Measurements from ENCODE around the gene LPP. TPM values are rescaled to one million over a fixed set of nuclear protein-coding genes. Genes with fewer than 3 reads are reported as not detected.

Gene LPP
- total RNA-seq, 1 donor from 2014 or later = 63.6 TPM

DNA sequence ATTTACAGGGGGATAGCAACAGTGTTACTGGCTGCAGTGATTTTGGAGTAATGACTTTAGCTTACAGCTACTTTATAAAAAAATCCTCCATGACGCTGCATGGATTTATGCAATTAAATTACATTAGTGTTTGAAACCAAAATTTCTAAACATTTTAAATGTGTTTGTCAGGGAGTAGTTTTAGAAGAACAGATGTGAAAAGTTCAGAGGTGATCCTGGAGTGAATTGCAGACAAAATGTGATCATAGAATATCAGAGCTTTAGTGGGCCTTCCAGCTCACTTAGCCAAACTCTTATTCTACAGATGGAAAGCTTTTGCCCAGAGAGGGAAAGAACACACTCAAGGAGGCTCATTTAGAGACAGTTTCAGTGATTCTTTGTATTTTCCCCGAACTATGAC, 376.3 kb downstream of the LPP start:
- no peak for DNase-seq (ENCODE audit: low spot score)

DNA sequence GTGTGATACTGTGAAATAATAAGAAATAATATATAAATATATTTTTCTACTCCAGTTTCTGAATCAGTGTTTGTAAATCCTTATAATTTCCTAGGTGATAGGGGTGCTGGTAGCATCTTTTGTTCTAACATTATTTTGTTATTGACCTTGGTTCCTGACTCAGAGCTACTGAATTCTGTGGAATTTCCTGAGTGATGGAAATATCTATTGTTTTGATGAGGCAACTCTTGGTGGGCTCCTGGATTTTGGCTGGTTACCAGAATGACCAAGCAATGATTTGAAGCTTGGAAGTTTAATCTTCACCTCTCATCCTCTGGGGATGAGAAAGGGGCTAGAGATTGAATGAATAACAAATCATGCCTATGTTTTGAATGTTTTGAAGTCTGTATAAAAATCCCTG, 377.3 kb downstream of the LPP start:
- ATAC-seq (no peak), DNase-seq (ENCODE audit: low spot score) (no peak)

More for the DNA sequence above, 376.3 kb downstream of the LPP start:
- ATAC-seq = no peak

DNA sequence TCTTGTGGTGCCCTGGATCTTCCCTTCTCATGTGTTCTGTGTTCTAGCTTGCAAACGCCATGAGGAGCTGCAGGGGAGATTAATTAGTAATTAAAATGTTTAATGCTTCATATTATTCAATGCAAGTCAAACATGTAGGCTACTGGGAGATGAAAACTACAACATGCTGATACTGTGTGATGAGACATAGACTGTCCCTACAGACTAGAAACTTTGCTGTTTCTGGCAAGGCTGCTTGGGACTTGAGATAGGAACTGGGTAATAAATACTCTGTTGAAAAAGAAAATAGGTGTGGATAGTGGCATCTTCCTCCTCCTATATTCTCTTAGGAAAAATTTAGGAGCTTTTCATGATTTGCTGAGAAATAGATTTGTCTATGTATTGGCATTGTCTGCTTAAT, 379.2 kb downstream of the LPP start:
- DNase-seq (ENCODE audit: low spot score) (no peak), ATAC-seq (no peak)

DNA sequence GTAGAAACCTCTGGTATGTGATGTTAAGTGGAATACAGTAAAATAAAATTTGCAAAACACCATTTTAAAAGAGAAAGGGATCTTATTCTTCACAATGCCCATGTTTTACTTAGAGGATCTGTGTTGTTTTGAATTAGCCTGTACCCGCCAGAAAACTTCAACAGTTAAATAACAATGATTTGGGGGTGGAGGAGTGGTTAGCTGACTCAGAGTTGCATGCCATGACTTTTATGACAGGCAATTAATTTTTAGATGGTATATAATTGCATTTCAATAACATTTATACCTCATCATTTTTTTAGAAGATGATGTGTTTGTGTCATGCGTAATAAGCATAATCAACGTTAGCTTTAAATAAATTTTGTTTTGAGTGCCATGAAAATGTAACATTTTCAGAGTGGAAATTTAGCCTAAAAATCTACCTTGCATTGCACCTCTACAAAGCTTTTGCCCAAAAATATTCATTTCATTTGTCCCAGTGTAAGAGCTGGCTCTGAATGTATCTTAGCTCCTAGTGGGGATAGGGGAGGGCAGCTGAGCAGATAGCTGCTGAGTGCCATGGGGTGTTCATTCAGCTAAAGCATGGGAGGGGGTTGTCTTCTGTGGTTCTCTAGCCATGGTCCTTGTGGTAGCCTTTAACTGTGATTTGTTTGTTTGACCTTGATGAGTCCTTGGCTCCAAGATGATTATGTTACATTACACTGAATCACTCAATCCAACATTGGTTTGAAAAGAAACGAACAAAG, 379.8 kb downstream of the LPP start:
- no peak for ATAC-seq
- no peak for DNase-seq (ENCODE audit: low spot score)

DNA sequence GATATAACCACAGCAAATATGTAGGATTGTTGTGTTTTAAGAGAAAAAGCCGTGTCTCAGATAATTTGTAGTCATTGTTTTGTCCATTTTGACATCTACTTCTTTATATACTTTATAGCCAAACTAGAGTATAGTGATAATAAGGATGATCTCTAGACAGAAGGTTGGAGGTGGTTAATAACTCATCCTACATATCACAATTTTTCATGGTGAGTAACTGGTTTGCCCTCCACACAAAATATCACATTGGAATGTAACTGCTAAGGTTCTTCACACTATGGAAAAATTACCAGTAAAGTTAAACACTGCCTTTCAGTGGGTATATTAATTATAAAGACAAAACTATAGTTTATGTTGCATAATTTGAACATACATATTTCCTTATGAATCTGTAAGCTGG, 380.7 kb downstream of the LPP start:
- no peak for DNase-seq (ENCODE audit: low spot score)
- ATAC-seq = no peak

DNA sequence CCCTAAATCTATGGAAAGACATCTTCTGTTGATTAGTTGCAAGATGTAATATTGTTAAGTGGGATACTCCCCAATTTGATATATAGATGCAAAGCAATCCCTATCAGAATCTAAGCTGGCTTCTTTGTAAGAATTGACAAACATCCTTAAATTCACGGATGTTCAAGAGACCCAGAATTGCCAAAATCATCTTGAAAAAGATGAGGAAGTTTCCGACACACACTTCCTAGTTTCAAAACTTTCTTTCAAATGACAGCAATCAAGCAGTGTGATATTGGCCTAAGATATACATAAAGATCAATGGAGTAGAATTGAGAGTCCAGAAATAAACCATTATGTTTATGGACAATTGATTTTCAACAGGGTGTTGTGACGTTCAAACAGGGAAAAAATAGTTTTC, 383.6 kb downstream of the LPP start:
- no peak for ATAC-seq
- DNase-seq (ENCODE audit: low spot score) = no peak

DNA sequence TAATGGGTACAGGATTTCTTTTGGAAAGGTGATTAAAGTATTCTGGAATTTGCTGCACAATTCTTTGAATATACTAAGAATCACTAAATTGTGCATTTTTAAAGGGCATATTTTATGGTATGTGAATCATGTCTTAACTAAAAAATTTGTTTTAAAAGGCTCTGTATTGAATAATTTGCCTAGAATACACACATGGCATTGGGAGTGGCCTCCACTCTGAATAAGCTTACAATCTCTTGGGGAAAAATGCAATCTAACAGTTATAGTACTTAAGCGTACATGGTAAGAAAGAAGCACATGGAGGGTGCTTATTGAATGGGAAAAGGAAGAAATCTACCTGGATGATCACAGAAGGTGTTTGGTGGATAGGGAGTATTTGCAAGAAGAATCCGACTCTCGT, 385.1 kb downstream of the LPP start:
- no peak for ATAC-seq

DNA sequence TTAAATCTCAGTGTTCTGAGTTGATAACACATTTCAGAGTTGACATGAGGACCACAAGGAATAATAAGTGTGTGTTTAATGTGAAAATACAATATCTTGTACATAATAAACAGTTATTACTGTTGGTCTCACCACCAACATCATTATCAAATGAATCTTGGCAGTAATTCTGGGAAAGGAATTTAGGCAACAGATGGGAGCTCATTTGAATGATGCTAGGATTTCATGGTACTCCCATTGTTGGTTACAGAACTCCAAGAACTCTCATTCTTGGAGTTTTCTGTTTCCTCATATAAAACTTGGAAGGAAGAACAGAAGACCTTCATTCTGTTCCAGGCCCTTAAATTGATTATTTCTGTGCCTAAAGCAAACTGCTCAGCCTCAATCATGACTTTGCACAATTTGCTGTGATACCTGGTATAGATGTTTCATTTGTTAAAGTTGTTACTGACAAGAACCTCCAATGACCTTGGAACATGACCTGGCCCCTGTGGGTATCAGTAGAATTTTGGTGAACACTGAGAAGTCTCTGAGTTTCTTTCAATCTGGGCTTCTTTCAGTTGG, 385.8 kb downstream of the LPP start:
- ATAC-seq (no peak), DNase-seq (ENCODE audit: low spot score) (no peak)

More for the DNA sequence above, 385.1 kb downstream of the LPP start:
- DNase-seq (ENCODE audit: low spot score) = no peak

DNA sequence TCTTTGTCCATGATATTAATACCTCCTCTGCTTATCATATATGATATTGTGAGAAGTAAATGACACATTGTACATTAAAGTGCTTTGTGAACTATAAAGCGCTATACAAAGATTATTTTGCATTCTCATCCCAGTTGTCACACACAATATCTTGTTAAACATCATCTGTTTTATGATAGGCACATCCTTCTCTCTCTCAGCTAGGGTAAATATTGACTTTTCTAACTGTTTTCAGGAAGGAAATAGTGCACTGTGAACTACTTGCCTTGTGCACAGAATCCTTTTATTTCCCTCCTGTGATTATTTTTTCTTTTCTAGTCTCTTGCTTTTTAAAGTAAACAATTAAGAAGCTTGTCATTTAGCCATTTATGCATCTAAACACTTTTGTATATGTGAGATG, 388.2 kb downstream of the LPP start:
- DNase-seq (ENCODE audit: low spot score) = no peak
- peak; percentile 77 for ATAC-seq

DNA sequence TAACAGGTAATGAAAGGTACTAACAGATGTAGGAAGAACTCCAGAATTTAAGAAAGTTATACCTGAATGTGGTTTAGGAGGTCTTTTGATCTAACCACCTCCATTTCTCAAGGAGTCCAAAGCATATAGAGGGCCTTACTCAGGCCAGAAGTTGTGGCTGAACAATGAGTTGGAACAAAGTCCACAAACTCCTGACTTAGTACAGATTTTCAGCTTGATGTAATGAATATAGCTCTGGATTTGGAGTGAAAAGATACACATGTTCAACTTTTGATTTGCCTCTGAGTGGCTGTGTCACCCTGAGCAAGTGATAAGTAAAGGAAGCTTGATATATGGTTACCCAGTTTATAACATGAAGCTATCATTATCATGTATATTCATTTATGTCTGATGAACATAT, 390.1 kb downstream of the LPP start:
- no peak for DNase-seq (ENCODE audit: low spot score)
- ATAC-seq = no peak

DNA sequence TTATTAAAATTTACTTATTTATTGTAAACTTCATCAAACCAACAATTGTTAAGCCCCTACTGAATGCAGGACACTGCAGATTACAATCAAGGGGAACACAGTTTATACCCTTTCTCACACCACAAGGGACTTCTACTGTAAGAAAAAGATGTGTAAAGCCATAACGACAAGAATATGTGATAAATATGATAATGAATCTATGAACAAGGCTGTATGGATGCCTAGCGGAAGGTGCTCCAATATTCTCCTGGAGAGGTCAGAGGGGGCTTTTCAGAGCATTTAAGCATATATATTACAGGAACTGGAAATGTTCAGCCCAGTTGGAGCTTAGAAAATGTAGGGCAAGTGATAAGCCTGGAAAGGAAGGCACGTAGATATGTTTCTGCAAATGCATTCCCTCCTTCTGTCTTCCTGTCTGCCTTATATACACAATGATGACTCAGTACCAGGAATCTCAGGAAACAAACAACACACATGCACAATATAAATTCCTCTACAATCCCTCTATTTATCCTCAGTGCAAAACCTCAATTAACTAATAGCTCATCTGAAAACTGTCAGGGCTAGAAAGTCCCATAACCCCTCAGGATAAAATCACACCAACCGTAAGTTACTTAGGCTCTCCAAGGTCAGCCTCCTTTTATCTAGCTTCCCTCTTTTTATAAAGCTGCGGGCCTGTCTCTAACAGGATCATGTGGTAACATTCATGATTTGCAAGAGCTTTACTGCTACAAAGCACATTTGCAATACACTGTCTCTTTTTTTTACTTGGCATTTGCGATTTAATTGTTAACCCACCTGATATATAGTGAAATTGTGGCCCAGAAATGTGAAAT, 393.1 kb downstream of the LPP start:
- ATAC-seq (no peak), DNase-seq (ENCODE audit: low spot score) (no peak)

DNA sequence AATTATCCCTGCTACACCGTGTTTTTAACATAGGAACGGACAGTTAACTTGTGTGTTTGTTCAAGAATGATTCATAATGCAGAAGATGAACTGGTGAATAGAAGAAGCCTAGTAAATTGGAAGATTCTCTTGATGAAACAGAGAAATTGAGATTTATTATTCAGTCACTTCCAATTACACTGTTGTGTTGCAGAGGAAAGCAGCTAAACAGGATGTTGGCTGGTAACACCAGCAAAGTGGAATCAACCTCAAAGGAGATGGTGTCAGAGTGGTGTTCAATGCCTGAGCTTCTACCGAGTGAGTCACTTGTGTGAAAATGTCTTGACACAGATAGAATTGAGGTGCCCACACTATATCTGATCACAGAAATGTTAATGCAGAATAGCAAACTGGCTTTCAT, 399.6 kb downstream of the LPP start:
- DNase-seq (ENCODE audit: low spot score) (no peak), ATAC-seq (no peak)

DNA sequence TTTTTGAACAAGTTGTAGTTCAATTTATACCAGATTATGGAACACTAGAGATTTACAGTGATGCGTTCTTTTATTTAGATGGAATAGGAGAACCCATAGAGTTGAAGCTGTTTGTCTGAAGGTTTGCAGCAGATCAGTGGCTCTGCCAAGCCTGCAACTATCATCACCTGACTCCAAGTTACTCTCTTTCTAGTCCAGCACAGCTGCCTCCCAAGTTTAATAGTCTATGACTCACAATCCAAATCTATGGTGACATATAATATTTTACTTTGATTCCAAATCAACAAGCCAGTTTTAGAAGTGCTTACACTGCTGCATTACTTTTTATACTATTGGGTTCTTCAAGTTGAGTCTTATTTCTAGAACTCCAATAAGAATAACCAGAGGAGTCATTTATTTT, 400.4 kb downstream of the LPP start:
- DNase-seq (ENCODE audit: low spot score) (no peak), ATAC-seq (peak; percentile 35)

DNA sequence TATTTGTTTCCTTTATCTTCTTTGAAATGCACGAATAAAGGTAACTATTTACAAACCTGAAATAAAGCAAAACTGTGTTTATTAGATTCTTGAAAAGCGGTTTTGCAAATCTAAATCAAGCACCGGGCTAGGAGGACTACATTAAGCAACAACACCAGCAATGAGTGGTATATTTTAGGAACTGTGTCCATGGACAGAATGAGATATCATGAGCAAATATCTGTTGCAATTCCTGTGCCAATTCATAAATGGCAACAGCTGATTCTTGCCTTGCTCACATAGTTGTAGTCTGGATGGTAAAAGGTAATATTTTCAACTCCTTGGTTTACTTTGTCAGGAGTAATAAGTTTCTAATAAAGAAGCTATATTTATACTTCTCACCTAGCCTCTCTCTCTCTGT, 403.3 kb downstream of the LPP start:
- ATAC-seq (no peak), DNase-seq (ENCODE audit: low spot score) (no peak)

DNA sequence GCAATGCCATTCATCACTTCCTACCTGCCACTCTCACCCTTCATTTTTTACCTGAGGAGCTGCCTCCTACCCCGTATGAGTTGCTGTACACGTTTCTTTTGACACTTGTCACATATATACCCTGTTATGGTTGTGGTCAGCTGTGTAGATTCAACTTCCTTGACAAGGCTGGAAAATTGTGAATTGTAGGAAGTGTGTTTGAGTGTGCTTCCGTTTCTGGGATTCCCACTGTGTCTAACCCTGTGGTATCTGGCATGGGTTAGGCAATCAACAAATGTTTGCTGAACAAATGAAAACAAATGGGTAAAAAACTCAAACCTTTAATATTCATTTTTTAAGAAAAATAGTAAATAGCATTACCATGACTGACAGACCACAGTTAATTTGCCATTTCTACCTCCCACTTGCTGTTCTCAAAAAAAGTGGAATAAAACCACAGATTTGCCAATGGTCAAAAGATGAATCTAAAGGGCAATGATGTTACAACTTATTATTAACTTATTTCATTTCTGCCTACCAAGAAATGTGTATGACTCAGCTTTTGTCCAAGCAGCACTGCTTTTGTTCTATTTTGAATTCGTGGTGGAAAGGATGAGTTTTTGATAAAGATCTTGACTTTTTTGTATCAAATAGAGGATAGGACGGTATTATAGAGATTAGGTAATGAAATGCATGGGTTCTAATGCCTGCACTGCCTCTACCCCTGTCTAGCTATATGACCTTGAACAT, 404.6 kb downstream of the LPP start:
- DNase-seq (ENCODE audit: low spot score) (no peak), ATAC-seq (peak; percentile 54)

DNA sequence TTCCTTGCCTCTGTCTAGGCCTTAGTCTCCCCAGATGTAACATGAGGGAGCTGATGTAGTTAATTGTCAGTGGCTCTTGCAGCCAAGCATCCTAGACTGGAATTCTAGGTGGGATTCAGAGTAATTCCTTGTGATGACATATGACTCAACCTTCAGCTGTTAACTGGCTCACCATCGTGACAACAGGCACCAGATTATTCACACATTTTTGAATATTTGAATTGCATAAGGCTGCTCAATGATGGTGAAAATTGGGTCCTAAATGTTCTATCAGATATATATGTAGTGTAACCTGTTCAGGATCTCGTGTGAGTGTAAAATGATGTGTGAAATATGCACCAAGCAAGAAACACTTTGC, 405.1 kb downstream of the LPP start:
- DNase-seq (ENCODE audit: low spot score) = no peak
- no peak for ATAC-seq

DNA sequence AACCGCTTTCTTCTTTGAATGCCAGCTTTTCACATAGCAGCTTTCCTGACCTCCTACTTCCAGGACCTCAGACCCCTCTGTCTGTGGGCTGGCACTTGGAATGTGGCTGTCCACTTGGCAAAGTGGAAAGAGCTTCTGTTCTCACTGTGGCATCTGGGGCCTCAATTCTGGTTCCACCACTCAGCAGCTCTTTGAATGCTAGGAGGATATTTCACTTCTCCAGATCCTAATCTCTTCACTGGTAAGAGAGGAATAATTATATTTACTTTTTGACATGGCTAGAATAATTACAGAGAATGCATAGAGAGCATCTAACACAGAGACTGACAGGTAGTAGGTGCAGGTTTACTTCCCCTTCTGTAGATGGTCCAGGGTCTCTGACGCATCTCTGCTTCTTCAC, 405.9 kb downstream of the LPP start:
- no peak for DNase-seq (ENCODE audit: low spot score)
- ATAC-seq = no peak

DNA sequence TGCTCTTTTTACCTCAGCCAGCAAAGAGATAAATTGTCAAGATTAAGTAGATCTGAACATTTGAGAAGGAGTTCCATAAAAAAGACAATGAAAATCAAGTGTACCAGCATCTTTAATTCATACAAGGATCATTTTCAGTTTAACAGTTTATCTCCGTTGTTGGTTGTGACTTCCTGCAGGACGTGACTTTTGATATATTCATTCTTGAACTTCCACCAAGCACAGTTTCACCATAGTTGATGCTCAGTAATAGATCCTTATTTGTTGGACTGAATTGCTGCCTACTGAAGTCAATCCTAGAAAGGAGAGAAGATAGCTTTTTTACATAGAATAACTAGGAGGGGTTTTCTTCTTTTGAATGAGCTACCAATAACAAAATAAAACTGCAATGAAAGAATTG, 408.2 kb downstream of the LPP start:
- DNase-seq (ENCODE audit: low spot score) = no peak
- no peak for ATAC-seq

DNA sequence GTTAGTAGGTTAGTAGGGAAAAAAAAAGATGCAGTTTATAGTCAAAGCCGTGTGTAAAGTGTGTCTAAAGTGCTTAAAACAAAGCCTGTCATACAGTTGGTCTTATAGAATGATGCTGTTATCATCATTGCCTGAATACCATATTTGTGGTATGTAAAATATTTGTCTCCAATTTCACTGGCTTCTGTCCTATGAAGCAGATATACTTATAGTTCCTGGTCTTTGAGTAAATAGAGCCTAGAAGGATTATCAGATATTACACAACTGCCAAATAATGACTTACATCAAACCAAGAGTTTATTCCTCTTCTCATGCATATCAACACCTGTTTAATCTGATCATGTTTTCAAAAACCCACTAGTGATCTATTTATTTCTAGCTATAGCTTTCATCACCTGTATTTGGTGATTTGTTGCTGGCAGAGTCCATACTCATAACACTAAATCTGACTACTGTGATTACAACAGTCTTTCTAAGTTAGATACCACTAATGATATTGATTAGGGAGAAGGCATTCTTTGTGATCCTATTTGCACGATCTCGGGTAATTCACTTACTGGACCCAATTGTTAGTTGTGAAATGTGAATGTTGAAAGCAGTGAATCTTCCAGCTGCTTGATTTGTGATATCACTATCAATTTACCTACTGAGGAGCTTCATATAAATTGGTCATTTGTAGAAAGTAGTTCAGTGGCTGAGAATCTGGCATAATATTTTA, 413.7 kb downstream of the LPP start:
- ATAC-seq = peak; percentile 36
- DNase-seq (ENCODE audit: low spot score) = no peak

DNA sequence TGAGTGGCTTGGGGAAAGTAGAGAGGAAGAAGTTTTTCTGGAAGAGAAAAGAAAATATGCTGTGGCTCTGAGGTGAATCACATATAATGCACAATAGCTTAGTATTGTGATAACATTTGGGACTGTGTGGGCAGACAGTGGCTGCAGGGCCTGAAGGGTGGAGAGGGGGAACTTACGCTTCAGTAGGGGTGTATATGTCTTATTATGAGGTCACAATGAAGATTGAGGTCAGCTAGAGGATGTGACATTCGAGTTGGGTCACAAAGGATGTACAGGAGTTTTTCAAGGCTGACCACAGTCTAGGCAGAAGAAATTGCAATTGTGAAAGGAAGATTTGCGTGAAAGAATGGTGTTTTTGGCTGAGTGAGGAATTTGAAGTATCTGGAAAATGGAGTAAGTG, 414.8 kb downstream of the LPP start:
- no peak for DNase-seq (ENCODE audit: low spot score)
- no peak for ATAC-seq

DNA sequence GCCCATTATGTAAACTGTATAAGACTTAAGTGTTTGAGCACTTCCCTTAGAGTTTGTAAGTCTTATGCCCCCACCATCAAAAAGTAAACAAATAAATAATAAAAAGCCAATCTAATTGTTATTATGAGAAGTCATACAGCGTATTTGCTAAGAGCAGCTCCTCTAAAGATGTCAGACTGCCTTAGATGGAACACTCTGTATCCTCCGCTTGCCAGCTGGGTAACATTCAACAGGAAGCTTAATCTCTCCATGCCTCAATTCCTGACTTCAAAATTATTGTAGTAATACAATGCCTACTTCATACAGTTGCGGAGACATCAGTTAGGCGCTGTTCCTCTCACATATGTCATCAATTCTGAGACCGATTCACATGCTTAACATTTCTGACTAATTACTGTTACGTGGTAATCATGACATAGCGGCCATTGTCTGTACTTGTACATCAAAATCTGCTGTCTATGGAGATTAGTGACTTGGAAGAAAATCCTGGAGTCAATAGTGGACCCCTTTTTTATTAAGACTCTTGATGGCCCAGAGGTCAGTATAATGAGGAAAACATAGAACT, 417.7 kb downstream of the LPP start:
- no peak for ATAC-seq
- DNase-seq (ENCODE audit: low spot score) = no peak

All from left lobe of liver (tissue), 2 donors.